ENCODE data around the gene C10orf90.

GRCh38 chr10:126437635-126438406 is 232.7 kb downstream of the C10orf90 start:
- TF ChIP-seq PPARA (CRISPR knock-in tag; IDR thresholded peaks at IDR 0.05; ENCODE audit: borderline replicate concordance) (no peak), TCF4 (CRISPR knock-in tag; IDR thresholded peaks at IDR 0.05; ENCODE audit: borderline replicate concordance) (no peak), CSRNP3 (CRISPR knock-in tag; IDR thresholded peaks at IDR 0.05) (no peak), ZFP30 (CRISPR knock-in tag; IDR thresholded peaks at IDR 0.05) (no peak), ZNF565 (CRISPR knock-in tag; conservative IDR thresholded peaks at IDR 0.05; ENCODE audit: low read depth) (no peak), PATZ1 (CRISPR knock-in tag; IDR thresholded peaks at IDR 0.05; ENCODE audit: borderline replicate concordance) (no peak), ARNTL (CRISPR knock-in tag; IDR thresholded peaks at IDR 0.05; ENCODE audit: borderline replicate concordance, low read depth) (no peak), RARB (CRISPR knock-in tag; IDR thresholded peaks at IDR 0.05) (no peak), ZNF8 (CRISPR knock-in tag; IDR thresholded peaks at IDR 0.05) (no peak), ZC3H10 (CRISPR knock-in tag; IDR thresholded peaks at IDR 0.05) (no peak), OSR1 (CRISPR knock-in tag; IDR thresholded peaks at IDR 0.05) (no peak)
- TF ChIP-seq, protein P1, sequence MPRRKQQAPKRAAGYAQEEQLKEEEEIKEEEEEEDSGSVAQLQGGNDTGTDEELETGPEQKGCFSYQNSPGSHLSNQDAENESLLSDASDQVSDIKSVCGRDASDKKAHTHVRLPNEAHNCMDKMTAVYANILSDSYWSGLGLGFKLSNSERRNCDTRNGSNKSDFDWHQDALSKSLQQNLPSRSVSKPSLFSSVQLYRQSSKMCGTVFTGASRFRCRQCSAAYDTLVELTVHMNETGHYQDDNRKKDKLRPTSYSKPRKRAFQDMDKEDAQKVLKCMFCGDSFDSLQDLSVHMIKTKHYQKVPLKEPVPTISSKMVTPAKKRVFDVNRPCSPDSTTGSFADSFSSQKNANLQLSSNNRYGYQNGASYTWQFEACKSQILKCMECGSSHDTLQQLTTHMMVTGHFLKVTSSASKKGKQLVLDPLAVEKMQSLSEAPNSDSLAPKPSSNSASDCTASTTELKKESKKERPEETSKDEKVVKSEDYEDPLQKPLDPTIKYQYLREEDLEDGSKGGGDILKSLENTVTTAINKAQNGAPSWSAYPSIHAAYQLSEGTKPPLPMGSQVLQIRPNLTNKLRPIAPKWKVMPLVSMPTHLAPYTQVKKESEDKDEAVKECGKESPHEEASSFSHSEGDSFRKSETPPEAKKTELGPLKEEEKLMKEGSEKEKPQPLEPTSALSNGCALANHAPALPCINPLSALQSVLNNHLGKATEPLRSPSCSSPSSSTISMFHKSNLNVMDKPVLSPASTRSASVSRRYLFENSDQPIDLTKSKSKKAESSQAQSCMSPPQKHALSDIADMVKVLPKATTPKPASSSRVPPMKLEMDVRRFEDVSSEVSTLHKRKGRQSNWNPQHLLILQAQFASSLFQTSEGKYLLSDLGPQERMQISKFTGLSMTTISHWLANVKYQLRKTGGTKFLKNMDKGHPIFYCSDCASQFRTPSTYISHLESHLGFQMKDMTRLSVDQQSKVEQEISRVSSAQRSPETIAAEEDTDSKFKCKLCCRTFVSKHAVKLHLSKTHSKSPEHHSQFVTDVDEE (CRISPR knock-in tag; IDR thresholded peaks at IDR 0.05): no peak
